ENCODE data around the gene NAA20. TPM values are rescaled to one million over a fixed set of nuclear protein-coding genes. Genes with fewer than 3 reads are reported as not detected.
"Not testable (repeated sequence)": the region's sequence is repeated elsewhere in the genome, so short reads cannot be mapped to it uniquely, and the experiment has no call there.

Gene NAA20
- total RNA-seq, 1 donor: 32.6 TPM

DNA sequence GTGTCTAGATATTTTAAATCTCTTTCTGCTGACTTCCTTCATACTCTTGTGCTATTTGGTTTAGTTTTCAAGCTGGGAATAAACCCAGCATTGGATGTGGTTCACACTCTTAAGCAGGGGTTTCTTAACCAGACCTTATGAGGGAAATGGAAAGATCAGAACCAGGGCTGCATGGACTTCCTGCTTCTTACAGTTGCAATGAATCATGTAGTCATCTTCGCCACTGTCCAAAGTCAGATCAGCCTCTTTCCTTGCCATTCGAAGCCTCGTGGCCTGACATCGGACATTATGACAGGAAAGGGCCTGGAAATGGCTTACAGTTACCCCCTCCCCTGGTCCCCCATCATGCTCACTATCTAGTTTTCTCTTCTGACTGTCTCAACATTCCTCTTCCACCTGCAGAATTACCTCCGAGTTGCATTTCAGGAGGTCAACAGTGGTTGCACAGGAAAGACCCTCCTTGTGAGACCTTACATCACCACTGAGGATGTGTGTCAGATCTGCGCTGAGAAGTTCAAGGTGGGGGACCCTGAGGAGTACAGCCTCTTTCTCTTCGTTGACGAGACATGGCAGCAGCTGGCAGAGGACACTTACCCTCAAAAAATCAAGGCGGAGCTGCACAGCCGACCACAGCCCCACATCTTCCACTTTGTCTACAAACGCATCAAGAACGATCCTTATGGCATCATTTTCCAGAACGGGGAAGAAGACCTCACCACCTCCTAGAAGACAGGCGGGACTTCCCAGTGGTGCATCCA lies 16.8 kb upstream of the NAA20 start:
- DNase-seq (ENCODE audit: insufficient read length, low spot score, missing footprints): no peak
- H3K36me3 ChIP-seq (ENCODE audit: insufficient read depth, low read length): peaks cover 60% of the 10 kb centered on the region
- no peak overlapping the region for H3K4me2 ChIP-seq (ENCODE audit: insufficient read depth, low read length)
- H3K79me2 ChIP-seq (ENCODE audit: insufficient read depth, low read length): peaks cover 36% of the 10 kb centered on the region
- H3K9me3 ChIP-seq (ENCODE audit: low read depth, low read length): no peaks in the 10 kb centered on the region
- H3K4me3 ChIP-seq (ENCODE audit: insufficient read depth, low read length): no peak overlapping the region
- H3K27ac ChIP-seq (ENCODE audit: low read depth, low read length): no peak overlapping the region
- no peaks in the 10 kb centered on the region for H3K27me3 ChIP-seq (ENCODE audit: insufficient read depth, low read length)
- TF ChIP-seq, protein P1, sequence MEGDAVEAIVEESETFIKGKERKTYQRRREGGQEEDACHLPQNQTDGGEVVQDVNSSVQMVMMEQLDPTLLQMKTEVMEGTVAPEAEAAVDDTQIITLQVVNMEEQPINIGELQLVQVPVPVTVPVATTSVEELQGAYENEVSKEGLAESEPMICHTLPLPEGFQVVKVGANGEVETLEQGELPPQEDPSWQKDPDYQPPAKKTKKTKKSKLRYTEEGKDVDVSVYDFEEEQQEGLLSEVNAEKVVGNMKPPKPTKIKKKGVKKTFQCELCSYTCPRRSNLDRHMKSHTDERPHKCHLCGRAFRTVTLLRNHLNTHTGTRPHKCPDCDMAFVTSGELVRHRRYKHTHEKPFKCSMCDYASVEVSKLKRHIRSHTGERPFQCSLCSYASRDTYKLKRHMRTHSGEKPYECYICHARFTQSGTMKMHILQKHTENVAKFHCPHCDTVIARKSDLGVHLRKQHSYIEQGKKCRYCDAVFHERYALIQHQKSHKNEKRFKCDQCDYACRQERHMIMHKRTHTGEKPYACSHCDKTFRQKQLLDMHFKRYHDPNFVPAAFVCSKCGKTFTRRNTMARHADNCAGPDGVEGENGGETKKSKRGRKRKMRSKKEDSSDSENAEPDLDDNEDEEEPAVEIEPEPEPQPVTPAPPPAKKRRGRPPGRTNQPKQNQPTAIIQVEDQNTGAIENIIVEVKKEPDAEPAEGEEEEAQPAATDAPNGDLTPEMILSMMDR (IDR thresholded peaks at IDR 0.05; ENCODE audit: extremely low read depth, low read depth, low read length): no peak
- peaks cover 28% of the 10 kb centered on the region for H3K4me1 ChIP-seq (ENCODE audit: insufficient read depth, low read length)
- H4K20me1 ChIP-seq (ENCODE audit: insufficient read depth, low read length): peaks cover 18% of the 10 kb centered on the region
- H2AFZ ChIP-seq (ENCODE audit: low read length): no peak overlapping the region

DNA sequence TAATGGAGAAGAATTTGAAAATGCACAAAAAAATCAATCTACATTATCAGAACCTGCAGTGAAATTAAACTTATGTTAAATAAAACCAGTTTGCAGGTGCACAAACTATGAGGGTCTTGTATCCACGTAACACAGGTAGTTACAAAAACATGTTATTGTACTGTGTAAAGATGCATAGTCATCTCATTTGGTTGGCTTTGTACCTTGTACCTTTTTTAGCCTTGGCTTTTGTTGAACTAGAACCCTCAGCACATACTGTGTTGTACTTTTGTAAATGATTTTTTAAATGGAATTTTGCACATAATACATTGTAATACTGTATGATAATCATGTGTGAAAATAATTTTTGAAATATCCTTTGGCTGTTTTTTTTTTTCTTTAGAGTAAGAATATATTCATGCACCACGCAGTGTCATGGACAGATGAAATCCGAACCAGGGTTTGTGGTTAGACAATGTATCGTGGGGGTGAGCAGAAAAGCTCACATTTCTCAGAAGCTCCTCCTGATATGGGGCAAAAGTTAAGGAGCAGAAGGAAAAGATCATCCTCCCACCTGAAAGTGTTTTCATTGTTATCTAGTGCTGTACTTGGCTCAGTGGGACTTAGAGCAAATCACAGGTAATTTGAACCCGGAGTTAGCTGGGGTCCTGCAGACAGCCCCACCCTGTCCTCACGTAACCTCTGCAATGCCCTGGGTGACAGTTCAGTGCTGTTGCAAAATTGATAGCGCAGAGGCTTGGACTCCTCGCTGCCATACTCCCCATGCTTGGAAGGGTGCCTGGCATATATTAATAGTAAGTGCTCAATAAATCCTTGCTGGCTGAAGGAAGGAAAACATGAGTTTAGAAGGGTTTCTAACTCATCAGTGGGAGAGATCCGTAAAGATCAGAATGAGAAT lies 14.8 kb upstream of the NAA20 start:
- Histone ChIP-seq H3K79me2 (ENCODE audit: insufficient read depth, low read length) (peaks cover 24% of the 10 kb centered on the region), H3K27me3 (ENCODE audit: insufficient read depth, low read length) (no peaks in the 10 kb centered on the region), H3K9me3 (ENCODE audit: low read depth, low read length) (no peaks in the 10 kb centered on the region), H3K4me3 (ENCODE audit: insufficient read depth, low read length) (peak overlapping the region; percentile 60), H3K36me3 (ENCODE audit: insufficient read depth, low read length) (peaks cover 41% of the 10 kb centered on the region), H3K27ac (ENCODE audit: low read depth, low read length) (peak overlapping the region; percentile 36), H4K20me1 (ENCODE audit: insufficient read depth, low read length) (peaks cover 18% of the 10 kb centered on the region), H3K4me2 (ENCODE audit: insufficient read depth, low read length) (peak overlapping the region; percentile 63), H2AFZ (ENCODE audit: low read length) (no peak overlapping the region), H3K4me1 (ENCODE audit: insufficient read depth, low read length) (peaks cover 28% of the 10 kb centered on the region)
- DNase-seq (ENCODE audit: insufficient read length, low spot score, missing footprints): no peak
- TF ChIP-seq, protein P1 (IDR thresholded peaks at IDR 0.05; ENCODE audit: extremely low read depth, low read depth, low read length): no peak

DNA sequence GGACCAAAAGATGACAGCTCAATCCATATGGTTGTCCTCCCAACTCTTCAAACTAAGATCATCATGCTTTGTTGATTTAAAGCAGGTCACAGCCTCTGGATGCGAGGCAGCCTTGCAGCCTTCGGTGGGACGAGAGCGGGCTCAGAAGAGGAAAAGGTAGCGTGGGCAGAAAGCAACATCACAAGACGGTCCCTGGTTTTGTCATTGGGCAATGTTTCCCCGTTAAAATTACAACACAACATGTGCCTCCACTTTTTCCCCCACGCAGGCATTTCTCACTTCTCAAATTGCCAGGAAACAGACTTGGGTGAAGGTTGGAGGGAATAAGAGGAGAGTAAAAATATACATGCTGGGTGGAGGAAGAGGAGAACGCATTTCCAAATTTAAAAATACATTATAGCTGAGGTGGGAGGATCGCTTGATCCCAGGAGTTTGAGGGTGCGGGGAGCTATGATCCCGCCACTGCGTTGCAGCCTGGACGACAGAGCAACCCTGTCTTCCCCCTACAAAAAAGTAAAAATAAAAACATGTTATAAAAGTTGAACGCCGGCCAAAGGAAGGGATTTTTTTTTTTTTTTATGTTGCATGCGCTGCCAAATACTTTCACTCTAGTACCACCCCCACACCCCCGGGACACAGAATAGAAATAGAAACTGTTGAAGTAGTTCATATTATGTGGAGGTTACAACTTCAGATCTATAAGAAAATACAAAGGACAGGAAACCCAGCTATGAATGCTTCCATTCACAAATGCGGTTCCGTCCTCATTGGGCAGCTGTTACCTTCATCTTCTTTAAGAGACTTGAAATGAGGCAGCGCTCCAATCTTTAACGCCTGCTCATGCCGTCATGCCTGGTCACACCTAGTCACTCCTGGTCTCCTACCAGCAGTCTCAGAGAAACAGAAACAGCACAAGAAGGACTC lies 13.9 kb upstream of the NAA20 start:
- Histone ChIP-seq H3K36me3 (ENCODE audit: insufficient read depth, low read length) (peaks cover 39% of the 10 kb centered on the region), H3K4me1 (ENCODE audit: insufficient read depth, low read length) (peaks cover 28% of the 10 kb centered on the region), H3K4me3 (ENCODE audit: insufficient read depth, low read length) (peak overlapping the region; percentile 60), H3K79me2 (ENCODE audit: insufficient read depth, low read length) (peaks cover 24% of the 10 kb centered on the region), H3K9me3 (ENCODE audit: low read depth, low read length) (no peaks in the 10 kb centered on the region), H3K27ac (ENCODE audit: low read depth, low read length) (peak overlapping the region; percentile 36), H3K27me3 (ENCODE audit: insufficient read depth, low read length) (no peaks in the 10 kb centered on the region), H3K4me2 (ENCODE audit: insufficient read depth, low read length) (peak overlapping the region; percentile 63), H2AFZ (ENCODE audit: low read length) (peak overlapping the region; percentile 2), H4K20me1 (ENCODE audit: insufficient read depth, low read length) (peaks cover 18% of the 10 kb centered on the region)
- no peak for DNase-seq (ENCODE audit: insufficient read length, low spot score, missing footprints)
- TF ChIP-seq, protein P1 (IDR thresholded peaks at IDR 0.05; ENCODE audit: extremely low read depth, low read depth, low read length): no peak

DNA sequence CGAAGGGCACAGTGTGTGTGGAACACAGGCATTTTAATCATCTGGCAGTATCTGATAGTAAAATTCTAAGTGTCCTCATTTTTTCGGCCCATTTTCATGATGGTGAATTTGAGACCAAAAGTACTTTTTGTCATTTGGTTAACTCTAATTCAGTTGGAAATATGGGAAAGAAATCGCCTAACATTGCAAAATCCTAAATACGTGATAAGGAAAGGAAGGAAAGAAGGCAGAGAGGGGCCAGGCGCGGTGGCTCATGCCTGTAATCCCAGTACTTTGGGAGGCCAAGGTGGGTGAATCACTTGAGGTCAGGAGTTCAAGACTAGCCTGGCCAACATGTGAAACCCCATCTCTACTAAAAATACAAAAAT lies 13.2 kb upstream of the NAA20 start:
- H3K27me3 ChIP-seq (ENCODE audit: insufficient read depth, low read length); DNase-seq (ENCODE audit: insufficient read length, low spot score, missing footprints); H3K9me3 ChIP-seq (ENCODE audit: low read depth, low read length): not testable (repeated sequence)
- Histone ChIP-seq H3K36me3 (ENCODE audit: insufficient read depth, low read length) (peaks cover 33% of the 10 kb centered on the region), H3K79me2 (ENCODE audit: insufficient read depth, low read length) (peaks cover 17% of the 10 kb centered on the region), H3K4me3 (ENCODE audit: insufficient read depth, low read length) (peak overlapping the region; percentile 60), H2AFZ (ENCODE audit: low read length) (peak overlapping the region; percentile 2), H3K27ac (ENCODE audit: low read depth, low read length) (peak overlapping the region; percentile 36), H4K20me1 (ENCODE audit: insufficient read depth, low read length) (peaks cover 18% of the 10 kb centered on the region), H3K4me1 (ENCODE audit: insufficient read depth, low read length) (peaks cover 28% of the 10 kb centered on the region), H3K4me2 (ENCODE audit: insufficient read depth, low read length) (peak overlapping the region; percentile 63)

Data from osteoblast (primary cell).